ENCODE results near the gene CRTC1. TPM values are rescaled to one million over a fixed set of nuclear protein-coding genes. Genes with fewer than 3 reads are reported as not detected.
A peak's percentile ranks its signal among the peaks of the same experiment; 100 is the strongest.

CRTC1 gene
- total RNA-seq, 2 donors from 2014 or later: 4.9 to 6.5 TPM

DNA sequence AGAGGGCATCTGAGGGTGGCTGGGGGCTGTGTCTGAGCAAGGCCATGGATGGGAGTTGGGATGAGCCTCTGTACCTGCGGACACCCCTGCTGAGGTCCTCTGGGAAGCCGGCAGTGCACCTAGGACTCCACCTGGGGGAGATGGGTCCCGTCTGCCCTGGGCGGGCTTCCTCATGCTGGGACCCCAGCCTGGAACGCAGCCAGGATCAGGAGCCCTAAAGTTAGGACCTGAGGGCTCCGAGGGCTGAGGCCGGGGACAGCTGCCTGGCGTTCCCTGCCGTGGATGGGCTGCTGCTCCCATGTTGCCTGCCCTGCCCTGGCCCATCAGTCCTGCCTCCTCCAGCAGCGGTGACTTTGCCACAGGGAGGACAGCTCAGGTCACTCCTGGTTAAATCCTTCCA is 26.1 kb downstream of the CRTC1 start:
- DNase-seq (no peak), ATAC-seq (no peak)
- Histone ChIP-seq H3K4me3 (no peak overlapping the region), H3K27me3 (no peaks in the 10 kb centered on the region), H3K4me1 (no peaks in the 10 kb centered on the region), H3K27ac (no peak overlapping the region), H3K36me3 (replicated peaks in 1 of 2; ENCODE audit: insufficient read depth in 1 of 2, low read depth in 2 of 2) (no peaks in the 10 kb centered on the region), H3K9me3 (no peaks in the 10 kb centered on the region)
- intact Hi-C loops (cut with DNase I): no loop called here
- 91 to 97% methylated on average over 7 to 9 of the region's 10 CpGs for WGBS, 2 donors
- TF ChIP-seq, protein P1, sequence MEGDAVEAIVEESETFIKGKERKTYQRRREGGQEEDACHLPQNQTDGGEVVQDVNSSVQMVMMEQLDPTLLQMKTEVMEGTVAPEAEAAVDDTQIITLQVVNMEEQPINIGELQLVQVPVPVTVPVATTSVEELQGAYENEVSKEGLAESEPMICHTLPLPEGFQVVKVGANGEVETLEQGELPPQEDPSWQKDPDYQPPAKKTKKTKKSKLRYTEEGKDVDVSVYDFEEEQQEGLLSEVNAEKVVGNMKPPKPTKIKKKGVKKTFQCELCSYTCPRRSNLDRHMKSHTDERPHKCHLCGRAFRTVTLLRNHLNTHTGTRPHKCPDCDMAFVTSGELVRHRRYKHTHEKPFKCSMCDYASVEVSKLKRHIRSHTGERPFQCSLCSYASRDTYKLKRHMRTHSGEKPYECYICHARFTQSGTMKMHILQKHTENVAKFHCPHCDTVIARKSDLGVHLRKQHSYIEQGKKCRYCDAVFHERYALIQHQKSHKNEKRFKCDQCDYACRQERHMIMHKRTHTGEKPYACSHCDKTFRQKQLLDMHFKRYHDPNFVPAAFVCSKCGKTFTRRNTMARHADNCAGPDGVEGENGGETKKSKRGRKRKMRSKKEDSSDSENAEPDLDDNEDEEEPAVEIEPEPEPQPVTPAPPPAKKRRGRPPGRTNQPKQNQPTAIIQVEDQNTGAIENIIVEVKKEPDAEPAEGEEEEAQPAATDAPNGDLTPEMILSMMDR (IDR thresholded peaks at IDR 0.05): no peak
- no peak for TF ChIP-seq POLR2A (IDR thresholded peaks at IDR 0.05)

DNA sequence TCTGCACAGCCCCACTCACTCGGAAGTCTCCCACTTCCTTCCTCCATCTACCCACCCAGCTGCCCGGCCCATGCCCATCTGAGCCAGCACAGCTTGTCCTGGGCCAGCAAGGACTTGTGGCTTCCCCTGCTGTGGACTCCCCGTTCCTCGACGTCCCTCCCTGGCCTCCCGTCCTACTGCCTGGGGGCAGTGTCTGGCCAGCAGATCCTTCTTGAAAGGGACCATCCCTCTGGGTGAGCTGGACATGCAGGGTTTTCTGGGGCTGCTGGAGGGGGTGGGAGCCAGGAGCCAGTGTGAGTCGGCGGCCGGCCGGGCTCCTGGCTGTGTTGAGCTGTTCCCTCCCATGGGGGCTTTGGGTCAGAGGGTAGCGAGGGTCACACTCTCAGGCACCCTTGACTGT is 26.7 kb downstream of the CRTC1 start:
- no peak for TF ChIP-seq POLR2A (IDR thresholded peaks at IDR 0.05)
- TF ChIP-seq, protein P1 (IDR thresholded peaks at IDR 0.05): no peak
- DNase-seq (no peak), ATAC-seq (no peak)
- 84% methylated on average over 11 of the region's 11 CpGs for WGBS, 2 donors
- Histone ChIP-seq H3K4me1 (no peaks in the 10 kb centered on the region), H3K4me3 (no peak overlapping the region), H3K9me3 (no peaks in the 10 kb centered on the region), H3K27ac (no peak overlapping the region), H3K27me3 (no peaks in the 10 kb centered on the region), H3K36me3 (replicated peaks in 1 of 2; ENCODE audit: insufficient read depth in 1 of 2, low read depth in 2 of 2) (no peaks in the 10 kb centered on the region)
- intact Hi-C loops (cut with DNase I): no loop called here

DNA sequence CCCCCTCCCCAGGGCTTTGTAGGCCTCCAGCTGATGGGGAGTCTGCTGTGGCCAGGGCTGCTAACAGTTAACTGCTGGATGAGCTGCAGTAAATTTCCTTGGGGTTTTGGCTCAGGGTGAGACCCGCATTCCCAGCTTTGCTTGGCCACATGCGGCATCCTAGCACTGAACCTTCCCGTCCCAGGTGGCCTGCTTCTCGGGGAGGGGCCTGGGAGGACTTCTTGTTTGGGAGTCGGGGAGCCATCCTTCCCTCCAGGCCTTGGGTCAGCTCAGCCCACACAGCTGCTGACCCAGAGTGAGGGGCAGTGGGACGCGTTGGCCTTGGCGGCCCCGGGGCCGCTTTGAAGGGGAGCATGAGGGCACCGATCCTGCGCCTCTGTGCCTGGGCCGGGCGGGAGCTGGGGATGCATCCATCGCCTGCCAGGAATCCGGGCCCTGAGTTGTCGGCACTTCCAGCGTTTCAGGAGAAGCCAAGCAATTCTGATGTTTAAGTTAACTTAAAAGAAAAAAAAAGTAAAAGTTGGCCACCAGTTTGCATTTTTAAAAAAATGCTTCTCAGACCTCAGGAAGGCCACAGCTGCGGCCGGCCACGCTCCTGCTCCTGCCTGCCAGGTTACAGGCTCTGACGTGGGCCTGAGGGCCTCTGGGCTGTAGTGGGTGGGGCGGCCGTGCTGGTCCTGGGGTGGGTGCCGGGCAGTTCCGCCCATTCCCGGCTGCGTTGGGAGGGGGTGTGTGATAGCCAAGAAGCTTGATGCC is 27.7 kb downstream of the CRTC1 start:
- 73 to 74% methylated on average over 23 to 28 of the region's 28 CpGs for WGBS, 2 donors
- TF ChIP-seq, protein P1 (IDR thresholded peaks at IDR 0.05): no peak
- TF ChIP-seq POLR2A (IDR thresholded peaks at IDR 0.05): no peak
- ATAC-seq: peak; percentile 36

DNA sequence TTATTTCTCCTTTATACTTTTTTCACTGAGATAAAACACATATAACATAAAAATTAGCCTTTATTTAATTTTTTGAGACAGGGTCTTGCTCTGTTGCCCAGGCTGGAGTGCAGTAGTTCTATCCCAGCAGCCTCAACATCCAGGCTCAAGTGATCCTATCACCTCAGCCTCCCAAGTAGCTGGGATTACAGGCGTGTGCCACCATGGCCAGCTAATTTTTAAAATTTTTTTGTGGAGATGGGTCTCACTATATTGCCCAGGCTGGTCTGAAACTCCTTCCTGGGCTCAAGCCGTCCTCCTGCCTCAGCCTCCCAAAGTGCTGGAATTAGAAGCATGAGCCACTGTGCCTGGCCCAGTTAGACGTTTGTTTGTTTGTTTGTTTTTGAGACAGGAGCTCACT is 28.4 kb downstream of the CRTC1 start:
- 77 to 93% methylated on average over 3 of the region's 3 CpGs for WGBS, 2 donors
- H3K27ac ChIP-seq: no peak overlapping the region
- intact Hi-C loops (cut with DNase I): no loop called here
- H3K4me3 ChIP-seq: no peak overlapping the region
- ATAC-seq: no peak
- H3K4me1 ChIP-seq: no peaks in the 10 kb centered on the region
- no peak for DNase-seq
- no peaks in the 10 kb centered on the region for H3K9me3 ChIP-seq
- no peaks in the 10 kb centered on the region for H3K36me3 ChIP-seq (replicated peaks in 1 of 2; ENCODE audit: insufficient read depth in 1 of 2, low read depth in 2 of 2)
- H3K27me3 ChIP-seq: no peaks in the 10 kb centered on the region
- no peak for TF ChIP-seq POLR2A (IDR thresholded peaks at IDR 0.05)

More for the DNA sequence above, 27.7 kb downstream of the CRTC1 start:
- no peak overlapping the region for H3K4me3 ChIP-seq
- H3K4me1 ChIP-seq: no peaks in the 10 kb centered on the region
- no peaks in the 10 kb centered on the region for H3K36me3 ChIP-seq (replicated peaks in 1 of 2; ENCODE audit: insufficient read depth in 1 of 2, low read depth in 2 of 2)
- intact Hi-C loops (cut with DNase I): no loop called here
- peak in 1 of 4 donors; percentile 61 for DNase-seq
- H3K27ac ChIP-seq: no peak overlapping the region
- H3K9me3 ChIP-seq: no peaks in the 10 kb centered on the region
- no peaks in the 10 kb centered on the region for H3K27me3 ChIP-seq

DNA sequence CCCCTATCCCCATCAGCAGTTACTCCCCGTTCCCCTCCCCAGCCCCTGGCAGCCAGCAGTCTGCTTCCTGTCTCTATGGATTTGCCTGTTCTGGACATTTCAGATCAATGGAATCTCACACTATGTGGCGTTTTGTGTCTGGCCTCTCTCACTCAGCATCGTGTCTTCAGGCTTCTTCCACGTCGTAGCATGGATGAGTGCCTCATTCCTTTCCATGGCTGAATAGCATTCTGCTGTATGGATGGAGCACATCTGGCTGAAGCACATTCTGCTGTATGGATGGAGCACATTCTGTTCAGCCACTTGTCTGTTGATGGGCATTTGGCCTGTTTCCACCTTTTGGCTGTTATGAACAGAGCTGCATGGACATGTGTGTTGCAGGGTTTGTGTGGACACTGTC is 29.5 kb downstream of the CRTC1 start:
- intact Hi-C loops (cut with DNase I): no loop called here
- Histone ChIP-seq H3K27me3 (no peaks in the 10 kb centered on the region), H3K36me3 (replicated peaks in 1 of 2; ENCODE audit: insufficient read depth in 1 of 2, low read depth in 2 of 2) (no peaks in the 10 kb centered on the region), H3K4me3 (no peak overlapping the region), H3K9me3 (no peaks in the 10 kb centered on the region), H3K27ac (no peak overlapping the region), H3K4me1 (no peaks in the 10 kb centered on the region)
- 76 to 92% methylated on average over 5 of the region's 5 CpGs for WGBS, 2 donors
- DNase-seq (no peak), ATAC-seq (no peak)
- no peak for TF ChIP-seq POLR2A (IDR thresholded peaks at IDR 0.05)
- TF ChIP-seq, protein P1 (IDR thresholded peaks at IDR 0.05): no peak

Data from body of pancreas (tissue), 4 donors.